LHCN-M2 (cell line): ENCODE data around the gene FAU. TPM values are rescaled to one million over a fixed set of nuclear protein-coding genes. Genes with fewer than 3 reads are reported as not detected.

ENCODE experiments used
- DNase-seq: peaks from one replicate; pipeline ENCODE4 v3.0.0-alpha.2; 2012; ENCODE audit warnings: low read depth
- total RNA-seq: library from RNA; depleted of rRNA; stranded (reverse); fragments of >200 nt; gene quantifications from 2 replicates; pipeline ENCODE4 v1.2.3, GENCODE V29; 2014

Gene FAU
- total RNA-seq, 1 experiment from 2014 or later: 246 TPM

- no peak for DNase-seq
Observed at GRCh38 chr11:65136515-65137096, 14.7 kb upstream of the FAU start.

GRCh38 chr11:65135633-65136145 is 13.8 kb upstream of the FAU start:
- DNase-seq: no peak

GRCh38 chr11:65134952-65135632 is 13.2 kb upstream of the FAU start:
- peak; percentile 95 for DNase-seq

GRCh38 chr11:65134240-65134951 is 12.5 kb upstream of the FAU start, which contains the start of gene SYVN1:
Gene SYVN1, minus strand, starts transcription at chr11:65134519. Its CDS starts 918 bp downstream, at chr11:65133601.
- peak; percentile 82 for DNase-seq

- DNase-seq: no peak
Observed at GRCh38 chr11:65133724-65134123, 11.8 kb upstream of the FAU start.

GRCh38 chr11:65132988-65133700 is 11.2 kb upstream of the FAU start:
- no peak for DNase-seq

GRCh38 chr11:65132238-65132987 is 10.5 kb upstream of the FAU start:
- no peak for DNase-seq

GRCh38 chr11:65131895-65132237 is 9.9 kb upstream of the FAU start:
- DNase-seq: no peak

GRCh38 chr11:65131417-65131776 is 9.5 kb upstream of the FAU start:
- no peak for DNase-seq

GRCh38 chr11:65130631-65131416 is 8.9 kb upstream of the FAU start:
- no peak for DNase-seq

GRCh38 chr11:65129649-65130441 is 7.9 kb upstream of the FAU start:
- DNase-seq: no peak

GRCh38 chr11:65128182-65129145 is 6.5 kb upstream of the FAU start:
- no peak for DNase-seq

GRCh38 chr11:65127473-65128181 is 5.7 kb upstream of the FAU start:
- DNase-seq: no peak

- no peak for DNase-seq
Observed at GRCh38 chr11:65126624-65127274, 4.8 kb upstream of the FAU start.

GRCh38 chr11:65125197-65126056 is 3.5 kb upstream of the FAU start:
- no peak for DNase-seq

GRCh38 chr11:65124480-65125196 is 2.7 kb upstream of the FAU start:
- DNase-seq: no peak
